Loucy (cell line): Measurements from ENCODE around the gene RBBP5.

Source experiments
- EZH2phosphoT487 ChIP-seq: fragments of 200-600 bp; IDR thresholded peaks from 2 replicates; pipeline ENCODE4 v1.6.1; 2018; ENCODE audit warnings: antibody characterized with exemption, mild to moderate bottlenecking, moderate library complexity, borderline replicate concordance
- TF ChIP-seq, protein P1 (sequence below): fragments of 200-600 bp; sonication (generic); conservative IDR thresholded peaks from 2 replicates; pipeline ENCODE4 v1.5.1; 2014; ENCODE audit warnings: mild to moderate bottlenecking, antibody characterized with exemption, low read length

DNA sequence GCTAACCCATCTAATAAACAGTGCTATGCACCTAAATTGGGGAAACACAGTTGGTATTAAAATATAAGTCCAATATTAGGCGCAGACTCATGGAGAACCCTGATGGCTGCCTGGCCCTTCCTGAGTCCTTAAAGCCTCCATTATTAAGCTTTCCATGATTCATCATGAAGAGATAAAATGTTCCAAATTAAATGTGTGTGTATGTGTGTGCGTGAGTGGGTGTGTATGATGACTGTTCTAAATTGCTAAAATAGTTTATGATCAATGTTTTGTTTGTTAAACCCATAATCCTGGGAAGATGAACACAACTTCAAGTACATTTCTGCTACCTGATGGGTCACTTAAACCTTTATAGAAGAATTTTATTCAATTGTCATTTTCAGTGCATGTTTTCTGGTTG lies 6.3 kb upstream of the RBBP5 start:
- TF ChIP-seq, protein P1, sequence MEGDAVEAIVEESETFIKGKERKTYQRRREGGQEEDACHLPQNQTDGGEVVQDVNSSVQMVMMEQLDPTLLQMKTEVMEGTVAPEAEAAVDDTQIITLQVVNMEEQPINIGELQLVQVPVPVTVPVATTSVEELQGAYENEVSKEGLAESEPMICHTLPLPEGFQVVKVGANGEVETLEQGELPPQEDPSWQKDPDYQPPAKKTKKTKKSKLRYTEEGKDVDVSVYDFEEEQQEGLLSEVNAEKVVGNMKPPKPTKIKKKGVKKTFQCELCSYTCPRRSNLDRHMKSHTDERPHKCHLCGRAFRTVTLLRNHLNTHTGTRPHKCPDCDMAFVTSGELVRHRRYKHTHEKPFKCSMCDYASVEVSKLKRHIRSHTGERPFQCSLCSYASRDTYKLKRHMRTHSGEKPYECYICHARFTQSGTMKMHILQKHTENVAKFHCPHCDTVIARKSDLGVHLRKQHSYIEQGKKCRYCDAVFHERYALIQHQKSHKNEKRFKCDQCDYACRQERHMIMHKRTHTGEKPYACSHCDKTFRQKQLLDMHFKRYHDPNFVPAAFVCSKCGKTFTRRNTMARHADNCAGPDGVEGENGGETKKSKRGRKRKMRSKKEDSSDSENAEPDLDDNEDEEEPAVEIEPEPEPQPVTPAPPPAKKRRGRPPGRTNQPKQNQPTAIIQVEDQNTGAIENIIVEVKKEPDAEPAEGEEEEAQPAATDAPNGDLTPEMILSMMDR, result no peak
- TF ChIP-seq EZH2phosphoT487, result no peak
